GM19043 (cell line): ENCODE measurements around the gene PRKAR1A.
A peak's percentile ranks its signal among the peaks of the same experiment; 100 is the strongest.
"Not testable (repeated sequence)": the region's sequence is repeated elsewhere in the genome, so short reads cannot be mapped to it uniquely, and the experiment has no call there.

Source experiments
- ATAC-seq: cut with Tn5 transposase; IDR thresholded peaks from one replicate; pipeline ENCODE4 v1.9.1; 2021; ENCODE audit warnings: low read depth; ENCODE audit not compliant: unreplicated experiment

Gene PRKAR1A

DNA sequence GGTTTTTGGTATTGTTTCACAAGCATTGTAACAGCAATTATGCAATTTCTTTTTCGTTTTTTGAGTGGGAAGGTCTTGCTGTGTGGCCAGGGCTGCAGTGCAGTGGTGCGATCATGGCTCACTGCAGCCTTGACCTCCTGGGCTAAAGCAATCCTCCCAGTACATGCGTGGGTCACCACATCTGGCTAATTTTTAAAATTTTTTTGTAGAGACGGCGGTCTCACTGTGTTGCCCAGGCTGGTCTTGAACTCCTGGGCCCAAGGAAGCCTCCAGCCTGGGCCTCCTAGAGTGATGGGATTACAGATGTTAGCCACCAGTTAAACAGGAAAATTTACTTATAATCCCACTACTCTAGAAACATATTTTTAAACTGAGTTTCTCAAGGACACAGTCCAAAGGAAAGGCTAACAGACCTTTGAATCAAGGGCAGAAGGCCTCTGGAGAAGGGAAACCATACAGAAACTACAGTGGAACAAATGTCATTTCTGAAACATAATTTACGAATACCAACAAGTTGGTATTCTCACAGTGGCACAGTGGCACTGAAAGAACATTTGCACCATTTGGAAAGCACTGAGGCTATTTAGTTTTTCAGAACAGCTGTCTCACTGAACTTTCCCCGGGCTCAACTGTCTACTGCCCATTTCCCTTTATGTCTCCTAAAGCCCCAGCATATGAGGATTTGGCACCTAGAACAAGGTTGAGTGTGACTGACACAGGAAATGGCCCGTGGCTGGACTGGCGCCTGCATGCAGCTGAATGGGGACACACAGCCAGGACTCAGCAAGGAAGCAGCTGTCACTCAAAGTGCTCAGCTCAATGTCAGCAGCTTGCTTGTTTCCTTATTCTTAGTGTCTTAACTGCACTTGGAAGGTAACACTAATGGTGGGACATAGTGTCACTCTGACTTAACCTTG lies 2.8 kb upstream of the PRKAR1A start:
- ATAC-seq = no peak

DNA sequence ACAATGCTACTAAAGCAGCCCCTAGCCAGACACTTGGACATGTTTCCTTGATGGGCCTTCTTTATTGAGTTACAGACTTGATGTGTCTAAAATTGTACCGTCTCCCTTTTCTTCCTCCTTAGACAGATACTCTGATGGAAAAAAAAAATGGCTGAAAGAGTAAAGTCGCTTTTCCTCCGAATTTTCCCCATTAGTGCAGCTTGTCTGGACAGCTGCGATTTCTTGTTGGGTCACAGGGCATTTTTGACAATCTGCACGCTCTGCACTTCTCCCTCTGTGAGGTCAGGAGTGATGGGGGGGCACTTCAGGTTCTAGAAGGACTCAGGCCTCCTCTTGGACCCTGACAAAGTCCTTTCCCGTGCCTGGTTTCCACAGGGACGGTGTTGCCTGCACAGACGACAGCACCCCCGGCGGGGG lies 968 bp upstream of the PRKAR1A start:
- no peak for ATAC-seq

DNA sequence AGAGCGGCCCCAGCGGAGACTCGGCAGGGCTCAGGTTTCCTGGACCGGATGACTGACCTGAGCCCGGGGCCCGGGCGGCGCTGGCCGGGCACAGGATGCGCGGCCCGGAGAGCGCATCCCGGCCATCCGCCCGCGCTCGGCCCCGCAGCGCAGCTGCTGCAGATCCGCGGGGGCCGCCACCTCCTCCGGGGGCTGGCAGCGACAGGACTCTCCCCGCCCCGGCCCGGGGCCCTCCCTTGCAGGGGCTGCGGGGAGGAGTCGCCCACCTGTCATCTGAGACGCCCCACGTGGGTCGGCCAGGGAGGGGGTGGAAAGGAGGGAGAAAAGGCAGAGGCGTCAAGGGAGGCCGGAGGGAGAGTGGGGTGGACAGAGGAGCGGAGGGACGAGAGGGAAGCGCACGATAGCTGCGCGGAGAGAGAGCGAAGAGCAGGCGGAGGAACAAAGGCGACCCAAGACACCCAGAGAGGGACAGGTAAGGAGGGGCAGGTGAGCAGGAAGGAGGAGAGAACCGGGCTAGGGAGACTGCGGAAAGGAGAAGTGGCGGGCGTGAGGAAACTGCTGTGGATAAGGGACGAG lies 471 bp upstream of the PRKAR1A start:
- peak; percentile 37 for ATAC-seq

DNA sequence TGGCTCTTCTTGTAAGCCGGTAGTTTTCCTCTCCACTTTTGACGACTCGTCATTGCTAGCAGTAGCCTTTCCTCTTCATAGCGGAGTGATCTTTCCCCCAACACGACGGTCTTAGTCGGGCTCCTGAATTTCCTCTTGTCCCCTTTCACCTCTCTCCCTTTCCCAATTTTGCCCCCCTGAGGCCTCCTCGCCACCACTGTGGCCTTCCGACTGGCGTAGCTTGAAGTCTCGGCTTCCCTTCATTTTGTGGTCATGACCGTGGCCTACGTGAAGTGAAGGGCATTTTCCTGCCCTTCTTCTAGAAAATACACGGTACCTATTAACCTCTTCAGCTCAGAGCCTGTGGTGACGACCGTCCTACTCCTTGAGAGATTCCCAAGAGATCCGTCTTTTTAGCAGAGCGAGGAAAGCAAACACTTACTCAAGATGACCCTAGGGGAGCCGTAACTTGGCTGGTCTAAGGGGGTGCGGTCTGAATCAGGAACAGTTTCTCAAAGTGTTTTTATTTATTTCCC lies 787 bp downstream of the PRKAR1A start:
- no peak for ATAC-seq

DNA sequence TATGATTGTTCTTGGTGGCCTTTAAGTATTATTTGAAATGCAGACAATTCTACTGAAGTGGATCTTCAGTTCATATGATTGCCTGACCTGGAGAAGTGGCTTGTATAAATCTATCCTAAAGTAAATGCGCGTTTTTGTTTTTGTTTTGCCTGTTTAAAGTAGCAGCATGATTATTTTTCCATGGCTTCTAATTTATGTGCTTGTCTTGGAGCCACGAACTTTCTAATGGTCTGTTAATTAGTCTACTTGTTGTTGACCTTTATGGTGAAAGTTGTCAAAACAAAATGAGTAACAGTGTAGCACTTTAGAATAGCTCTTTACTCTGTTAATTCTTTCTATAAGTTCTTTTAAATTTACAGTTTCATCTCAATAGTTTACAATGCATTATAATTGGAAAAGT lies 1.7 kb downstream of the PRKAR1A start:
- no peak for ATAC-seq

DNA sequence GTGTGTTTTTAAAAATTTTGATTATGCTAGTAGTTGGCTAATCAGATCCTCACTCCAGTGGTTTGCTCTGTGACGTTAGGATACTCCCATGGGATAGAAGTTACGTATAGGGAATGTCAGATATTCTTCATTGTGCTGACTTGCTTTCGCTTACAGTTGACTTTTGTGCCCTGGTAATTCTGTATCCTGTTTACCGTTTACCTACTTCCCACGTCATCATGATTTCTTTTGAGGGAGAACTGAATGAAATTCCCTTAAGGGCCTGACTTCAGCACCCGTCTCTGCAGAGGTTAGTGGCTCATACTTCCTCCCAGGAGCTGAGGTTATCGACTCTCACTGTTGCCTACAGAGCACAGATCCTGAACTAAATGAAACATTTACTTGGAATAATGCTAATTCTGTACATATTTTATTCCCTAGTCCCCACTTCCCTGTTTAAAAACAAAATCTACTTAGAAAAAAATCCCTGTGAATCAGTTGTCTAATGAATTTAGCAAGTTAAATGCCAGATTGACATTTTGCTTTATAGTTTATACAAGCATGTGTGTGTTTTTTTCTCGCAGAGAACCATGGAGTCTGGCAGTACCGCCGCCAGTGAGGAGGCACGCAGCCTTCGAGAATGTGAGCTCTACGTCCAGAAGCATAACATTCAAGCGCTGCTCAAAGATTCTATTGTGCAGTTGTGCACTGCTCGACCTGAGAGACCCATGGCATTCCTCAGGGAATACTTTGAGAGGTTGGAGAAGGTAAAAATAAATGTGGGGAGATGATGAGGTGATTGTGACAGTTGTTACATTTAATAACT lies 2.8 kb downstream of the PRKAR1A start:
- ATAC-seq = no peak

DNA sequence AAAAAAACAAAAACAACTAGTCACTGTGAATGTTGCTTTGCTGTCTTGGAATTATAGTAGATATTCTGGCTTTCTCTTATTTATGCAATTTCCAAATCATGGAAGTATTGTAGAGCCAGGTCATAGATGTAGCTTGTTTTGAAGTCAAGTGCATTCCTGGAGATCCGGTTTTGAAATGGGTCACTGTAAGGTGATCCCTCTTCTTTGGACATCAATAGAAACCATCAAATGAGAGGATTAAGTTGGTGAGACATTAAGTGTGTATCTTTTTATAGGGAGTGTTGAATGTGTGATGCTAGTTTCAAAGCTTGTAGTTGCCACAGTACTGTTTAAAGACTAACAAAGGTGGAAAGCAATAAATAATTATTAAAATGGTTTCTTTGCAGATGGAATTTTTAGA lies 4.5 kb downstream of the PRKAR1A start:
- no peak for ATAC-seq

DNA sequence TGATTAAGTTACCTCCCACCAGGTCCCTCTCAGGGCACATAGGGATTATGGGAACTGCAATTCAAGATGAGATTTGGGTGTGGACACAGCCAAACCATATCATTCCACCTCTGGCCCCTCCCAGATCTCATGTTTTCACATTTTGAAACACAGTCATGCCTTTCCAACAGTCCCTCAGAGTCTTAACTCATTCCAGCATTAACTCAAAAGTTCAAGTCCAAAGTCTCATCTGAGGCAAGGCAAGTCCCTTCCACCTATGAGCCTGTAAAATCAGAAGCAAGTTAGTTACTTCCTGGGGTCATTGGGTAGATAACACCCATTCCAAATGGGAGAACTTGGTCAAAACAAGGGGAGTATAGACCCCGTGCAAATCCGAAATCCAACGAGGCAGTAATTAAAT lies 5.4 kb downstream of the PRKAR1A start:
- not testable (repeated sequence) for ATAC-seq

DNA sequence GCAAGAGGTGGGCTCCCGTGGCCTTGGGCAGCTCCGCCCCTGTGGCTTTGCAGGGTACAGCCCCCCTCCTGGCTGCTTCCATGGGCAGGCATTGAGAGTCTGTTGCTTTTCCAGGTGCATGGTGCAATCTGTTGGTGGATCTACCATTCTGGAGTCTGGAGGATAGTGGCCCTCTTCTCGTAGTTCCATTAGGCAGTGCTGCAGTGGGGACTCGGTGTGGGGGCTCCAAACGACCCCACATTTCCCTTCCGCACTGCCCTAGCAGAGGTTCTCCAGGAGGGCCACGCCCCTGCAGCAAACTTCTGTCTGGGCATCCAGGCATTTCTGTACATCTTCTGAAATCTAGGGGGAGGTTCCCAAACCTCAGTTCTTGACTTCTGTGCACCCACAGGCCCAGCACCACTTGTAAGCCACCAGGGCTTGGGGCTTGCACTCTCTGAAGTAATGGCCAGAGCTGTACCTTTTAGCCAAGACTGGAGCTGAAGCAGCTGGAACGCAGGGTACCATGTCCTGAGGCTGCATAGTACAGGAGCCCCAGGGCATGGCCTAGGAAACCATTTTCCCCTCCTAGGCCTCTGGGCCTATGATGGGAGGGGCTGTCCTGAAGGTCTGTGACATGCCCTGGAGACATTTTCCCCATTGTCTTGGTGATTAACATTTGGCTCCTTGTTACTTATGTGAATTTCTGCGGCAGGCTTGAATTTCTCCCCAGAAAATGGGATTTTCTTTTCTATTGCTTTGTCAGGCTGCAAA lies 6.0 kb downstream of the PRKAR1A start:
- no peak for ATAC-seq

DNA sequence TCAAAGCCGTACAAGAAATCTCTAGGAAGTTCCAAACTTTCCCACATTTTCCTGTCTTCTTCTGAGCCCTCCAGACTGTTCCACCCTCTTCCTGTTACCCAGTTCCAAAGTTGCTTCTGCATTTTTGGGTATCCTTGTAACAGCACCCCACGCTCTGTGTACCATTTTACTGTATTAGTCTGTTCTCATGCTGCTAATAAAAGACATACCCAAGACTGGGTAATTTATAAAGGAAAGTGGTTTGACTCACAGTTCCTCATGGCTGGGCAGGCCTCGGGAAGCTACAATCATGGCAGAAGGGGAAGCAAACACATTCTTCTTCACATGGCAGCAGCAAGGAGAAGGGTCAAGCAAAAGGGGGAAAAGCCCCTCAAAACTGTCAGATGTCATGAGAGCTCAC lies 6.8 kb downstream of the PRKAR1A start:
- not testable (repeated sequence) for ATAC-seq

DNA sequence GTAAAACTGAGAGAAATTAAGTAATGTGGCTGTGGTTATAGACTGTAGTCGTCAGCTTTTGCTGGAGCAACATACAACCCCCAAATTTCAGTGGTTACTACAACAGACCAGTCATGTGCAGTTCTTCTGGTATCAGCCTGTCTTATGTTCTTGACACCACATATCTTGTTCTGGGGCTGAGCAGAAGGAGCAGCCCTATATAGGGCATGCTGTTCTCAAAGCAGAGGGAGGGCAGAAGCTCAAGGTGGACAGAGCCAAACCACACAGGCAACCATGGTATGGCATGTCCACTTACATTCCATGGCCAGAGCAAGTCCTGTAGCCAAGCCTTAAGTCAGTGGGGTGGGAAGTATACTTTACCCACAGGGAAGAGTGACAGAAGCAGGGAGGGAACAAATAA lies 7.7 kb downstream of the PRKAR1A start:
- no peak for ATAC-seq

DNA sequence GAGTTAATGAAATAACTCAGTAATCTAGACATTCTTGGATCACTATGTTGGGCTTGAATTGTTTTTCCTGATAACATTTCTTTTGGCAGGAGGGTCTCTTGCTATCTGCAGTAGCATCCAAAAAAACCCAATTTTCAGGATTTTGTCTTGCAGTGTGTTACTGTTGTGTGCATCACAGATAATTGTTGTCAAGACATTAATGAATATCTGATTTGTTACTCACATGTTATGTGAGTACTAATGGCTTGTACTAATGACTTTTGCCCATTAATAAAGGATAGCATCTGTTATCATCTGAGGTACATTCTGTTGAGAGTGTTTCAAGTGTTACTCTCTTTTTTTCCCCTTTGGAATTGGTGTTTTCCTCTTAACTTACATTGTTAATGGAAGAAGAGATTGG lies 10.0 kb downstream of the PRKAR1A start:
- ATAC-seq = no peak

DNA sequence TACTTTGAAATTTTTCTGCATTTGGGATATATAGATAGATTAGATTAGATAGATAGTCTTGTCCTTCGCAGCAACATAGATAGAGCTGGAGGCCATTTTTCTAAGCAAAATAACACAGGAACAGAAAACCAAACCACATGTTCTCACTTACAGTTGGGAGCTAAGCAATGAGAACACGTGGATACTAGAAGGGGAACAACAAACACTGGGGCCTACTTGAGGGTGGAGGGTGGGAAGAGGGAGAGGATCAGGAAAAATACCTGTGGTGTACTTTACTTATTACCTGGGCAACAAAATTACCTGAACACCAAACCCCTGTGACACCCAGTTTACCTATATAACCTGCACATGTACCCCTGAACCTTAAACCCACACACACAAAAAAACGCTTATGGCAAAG lies 14.3 kb downstream of the PRKAR1A start:
- no peak for ATAC-seq

DNA sequence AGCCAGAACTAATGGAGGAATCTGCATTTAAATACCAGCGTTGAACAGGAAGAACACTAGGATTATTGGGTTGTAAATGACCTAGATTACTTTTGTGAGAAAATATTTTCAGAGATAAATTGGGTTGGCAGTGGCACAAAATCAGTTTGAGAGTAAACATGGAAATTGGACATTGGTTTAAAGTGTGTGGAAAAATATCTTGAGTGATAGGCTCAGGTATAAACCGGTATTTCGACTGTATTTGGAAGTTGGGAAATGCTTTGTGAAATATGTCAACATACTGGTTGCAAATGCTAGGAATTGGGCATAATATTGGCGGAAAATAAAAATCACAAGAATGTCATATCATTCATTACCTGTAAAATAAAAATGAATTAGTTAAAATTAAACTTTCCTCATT lies 15.1 kb downstream of the PRKAR1A start:
- ATAC-seq = no peak

DNA sequence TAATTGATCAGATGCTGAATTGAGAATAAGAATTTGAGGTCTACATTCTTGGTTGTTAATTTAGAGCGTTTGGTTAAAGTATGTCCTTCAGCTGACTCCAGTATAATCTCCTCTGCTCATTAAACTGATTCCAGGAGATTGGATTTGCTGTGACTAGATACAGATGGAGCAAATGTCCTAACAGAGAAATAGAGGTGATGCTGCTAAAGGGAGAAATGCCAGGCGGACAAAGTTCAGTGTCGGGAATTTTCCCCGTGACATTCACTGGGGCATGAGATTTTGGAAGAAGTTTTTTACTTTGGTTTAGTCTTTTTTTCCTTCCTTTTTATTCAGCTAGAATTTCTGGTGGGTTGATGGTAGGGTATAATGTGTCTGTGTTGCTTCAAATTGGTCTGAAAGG lies 19.0 kb downstream of the PRKAR1A start:
- no peak for ATAC-seq

DNA sequence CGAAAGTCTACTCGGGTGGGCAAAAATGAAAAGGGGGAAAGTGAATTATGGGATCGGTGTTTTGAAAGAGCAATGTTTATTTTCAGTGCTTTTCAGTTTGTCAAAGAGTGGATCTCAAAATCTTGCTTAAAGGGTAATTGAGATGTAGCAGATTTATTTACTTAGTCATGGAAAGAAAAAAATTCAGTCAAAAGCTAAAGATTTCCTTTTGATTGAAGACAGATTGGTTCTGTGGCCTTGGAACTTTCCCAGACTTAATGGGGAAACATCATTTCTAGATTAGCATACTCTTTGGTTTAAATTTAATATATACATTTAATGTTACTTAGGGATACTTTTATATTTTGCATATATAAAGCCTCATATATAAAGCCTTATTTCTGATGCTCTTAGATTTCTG lies 20.6 kb downstream of the PRKAR1A start:
- no peak for ATAC-seq

DNA sequence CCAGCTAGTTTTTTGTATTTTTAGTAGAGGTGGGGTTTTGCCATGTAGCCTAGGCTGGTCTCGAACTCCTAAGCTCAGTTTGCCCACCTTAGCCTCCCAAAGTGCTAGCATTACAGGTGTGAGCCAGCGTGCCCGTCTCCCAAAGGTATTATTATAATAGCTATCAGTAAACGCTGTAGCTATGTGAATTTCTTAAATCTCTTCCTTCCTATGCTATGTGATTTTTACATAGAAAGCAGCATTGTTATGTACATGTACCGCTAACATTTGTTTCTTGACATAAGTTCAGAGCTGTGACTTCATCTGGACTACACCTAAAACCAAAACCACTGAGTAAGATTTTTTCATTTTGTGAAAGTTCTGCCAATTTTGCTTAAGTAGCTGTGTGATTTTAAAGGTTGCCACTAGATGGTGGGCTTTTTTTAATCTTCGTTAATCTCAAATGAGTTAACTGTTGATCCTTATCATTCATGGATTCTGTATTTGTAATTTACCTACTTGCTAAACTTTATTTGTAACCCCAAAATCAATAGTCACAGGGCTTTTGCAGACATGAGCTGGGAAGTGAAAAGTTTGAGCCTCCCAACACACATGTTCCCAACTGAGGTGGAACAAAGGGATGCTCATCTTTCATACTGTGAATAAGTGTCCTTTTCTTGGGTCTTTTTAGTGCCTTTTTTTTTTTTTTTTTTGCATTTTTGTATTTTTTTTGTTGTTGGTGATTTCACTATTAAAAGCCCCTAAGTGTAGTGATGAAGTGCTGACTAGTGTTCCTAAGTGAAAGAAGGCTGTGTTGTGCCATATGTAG lies 21.9 kb downstream of the PRKAR1A start:
- ATAC-seq = no peak

DNA sequence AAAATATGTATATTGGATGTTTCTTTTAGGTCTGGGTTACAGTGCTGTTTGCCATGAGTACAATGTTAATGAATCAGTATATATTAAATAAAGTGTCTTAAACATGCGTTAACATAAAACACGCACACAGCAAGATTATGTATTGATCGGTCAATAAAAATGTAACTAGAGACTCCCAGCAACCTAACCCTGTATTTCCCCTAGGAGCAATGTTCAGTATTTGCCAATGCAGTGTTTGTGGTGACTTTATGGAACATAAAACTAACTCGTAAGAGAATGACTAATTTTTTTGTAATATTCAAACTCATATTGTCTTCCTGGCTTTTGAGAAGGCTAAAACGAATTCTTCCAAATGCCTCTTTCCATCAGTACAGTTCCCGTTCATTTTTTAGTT lies 22.5 kb downstream of the PRKAR1A start:
- ATAC-seq = no peak

DNA sequence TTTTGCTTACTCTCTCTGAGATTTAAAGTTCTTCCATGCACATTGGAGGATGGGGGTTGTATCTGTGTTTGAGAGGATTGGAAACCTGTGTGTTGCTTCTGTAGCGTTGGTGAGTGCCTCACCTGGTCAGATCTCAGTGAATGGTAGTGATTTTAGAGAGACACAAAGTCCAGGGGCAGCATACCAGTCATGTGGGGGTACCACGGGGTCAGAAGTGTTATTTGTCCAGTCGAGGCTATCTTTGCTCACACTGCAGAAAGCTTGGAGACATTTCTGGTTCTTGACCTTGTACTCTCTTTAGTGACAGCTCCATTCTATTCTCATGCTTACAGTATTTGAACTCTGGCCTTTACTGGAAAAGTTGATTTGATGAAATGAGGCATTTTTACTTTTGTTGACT lies 23.7 kb downstream of the PRKAR1A start:
- ATAC-seq = no peak
